HG03354 (cell line): Measurements from ENCODE around the gene TBC1D3B.
"Not testable (repeated sequence)": the region's sequence is repeated elsewhere in the genome, so short reads cannot be mapped to it uniquely, and the experiment has no call there.

Experiments used
- ATAC-seq: cut with Tn5 transposase; IDR thresholded peaks from one replicate; pipeline ENCODE4 v1.9.1; 2021; ENCODE audit warnings: mild to moderate bottlenecking; ENCODE audit not compliant: unreplicated experiment, poor library complexity, severe bottlenecking

Gene TBC1D3B

GRCh38 chr17:36133602-36134236 lies 42.7 kb downstream of the TBC1D3B start:
- ATAC-seq, result no peak

GRCh38 chr17:36132421-36132831 lies 44.0 kb downstream of the TBC1D3B start:
- ATAC-seq, result no peak

- no peak for ATAC-seq
Measured at GRCh38 chr17:36131931-36132330, 44.5 kb downstream of the TBC1D3B start.

GRCh38 chr17:36131421-36131820 lies 45.0 kb downstream of the TBC1D3B start:
- ATAC-seq, result no peak

DNA sequence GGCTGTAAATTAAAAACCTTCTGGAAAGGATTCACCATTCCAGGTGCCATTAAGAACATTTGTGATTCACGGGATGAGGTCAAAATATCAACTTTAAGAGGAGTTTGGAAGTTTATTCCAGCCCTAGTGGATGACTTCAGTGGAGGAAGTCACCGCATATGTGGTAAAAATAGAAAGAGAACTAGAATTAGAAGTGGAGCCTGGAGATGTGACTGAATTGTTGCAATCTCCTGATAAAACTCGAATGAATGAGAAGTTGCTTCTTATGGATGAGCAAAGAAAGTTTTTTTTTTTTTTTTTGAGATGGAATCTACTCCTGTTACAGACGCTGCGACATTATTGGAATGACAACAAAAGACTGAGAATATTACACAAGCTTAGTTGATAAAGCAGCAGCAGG lies 46.1 kb downstream of the TBC1D3B start:
- no peak for ATAC-seq

GRCh38 chr17:36129616-36130015 lies 46.8 kb downstream of the TBC1D3B start:
- ATAC-seq, result no peak

- ATAC-seq, result no peak
Measured at GRCh38 chr17:36128411-36128978, 47.9 kb downstream of the TBC1D3B start.

- no peak for ATAC-seq
Measured at GRCh38 chr17:36127911-36128310, 48.5 kb downstream of the TBC1D3B start.

DNA sequence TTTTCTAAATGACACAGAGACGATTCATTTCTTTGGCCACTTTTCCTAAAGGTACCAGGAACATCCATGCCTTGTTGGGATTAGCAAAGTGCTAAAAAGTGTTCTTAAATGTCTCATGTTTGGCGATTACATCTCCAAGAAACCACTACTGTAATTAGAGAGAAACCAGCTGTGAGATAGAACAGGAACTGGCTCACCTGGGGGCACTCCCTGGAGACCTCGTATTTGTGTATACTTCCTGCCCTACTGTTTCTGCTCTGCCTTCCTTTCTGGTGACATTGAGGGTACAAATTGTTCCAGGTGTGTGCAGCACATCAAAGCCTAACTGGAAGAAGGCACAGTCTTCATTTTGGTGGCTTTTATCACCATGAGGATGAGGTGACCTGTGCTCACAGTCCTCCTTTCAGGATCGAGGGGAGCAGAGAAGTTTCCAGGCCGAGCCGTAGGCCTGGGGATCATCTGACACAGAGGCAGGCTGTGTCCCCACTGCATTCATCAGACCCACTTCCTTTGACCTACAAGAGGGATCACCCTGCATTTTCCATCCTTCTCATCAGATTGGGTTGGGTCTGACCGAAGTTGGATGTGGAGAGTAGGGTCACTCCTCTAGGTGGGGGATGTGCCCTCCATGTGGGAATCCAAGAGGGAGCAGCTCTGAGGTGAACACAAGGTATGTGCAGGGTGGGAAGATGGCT lies 49.1 kb downstream of the TBC1D3B start:
- ATAC-seq, result peak; percentile 85

DNA sequence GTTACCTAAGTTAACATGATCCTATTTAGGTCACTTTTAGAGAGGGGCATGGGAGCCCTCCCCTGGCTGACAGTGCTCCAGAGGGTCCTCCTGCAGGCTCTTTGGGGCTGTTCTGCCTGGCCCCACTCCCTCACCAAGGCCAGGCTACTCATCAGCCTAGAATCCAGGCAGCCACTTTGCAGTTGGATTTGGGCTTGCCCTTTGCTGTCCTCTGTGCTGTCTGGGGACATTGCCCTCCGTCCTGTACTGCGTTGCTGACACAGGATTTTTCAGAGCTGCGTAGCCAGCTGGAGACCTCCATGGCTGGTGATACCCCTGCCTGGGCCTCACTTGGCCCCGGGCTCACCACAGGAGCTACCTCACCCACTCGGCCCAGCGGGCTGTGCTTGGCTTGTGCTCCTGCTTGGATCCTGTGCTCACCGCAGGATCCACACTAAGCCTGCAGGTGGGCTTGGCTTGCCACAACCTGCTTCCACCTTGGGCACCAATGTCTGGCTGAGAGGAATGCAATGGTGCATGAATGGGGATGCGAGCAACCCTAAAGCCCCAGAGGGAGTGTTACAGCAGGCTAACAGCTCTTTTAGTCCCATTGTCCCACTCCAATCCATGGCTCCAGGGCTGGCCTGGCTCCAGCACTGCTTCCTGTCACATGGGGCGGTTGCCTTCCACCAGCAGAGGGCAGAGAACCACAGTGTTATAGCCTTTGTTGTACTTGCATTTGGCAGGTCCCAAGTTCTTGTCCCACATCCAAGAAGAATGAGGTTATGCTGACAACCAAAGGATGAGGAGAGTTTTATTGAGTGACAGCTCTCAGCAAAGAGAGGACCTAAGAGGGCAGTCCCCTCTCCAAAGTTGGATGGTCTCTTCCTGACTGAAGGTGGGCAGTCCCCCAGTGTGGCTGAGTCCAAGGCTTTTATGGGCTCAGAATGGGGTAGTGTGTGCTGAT lies 51.3 kb downstream of the TBC1D3B start:
- ATAC-seq, result no peak

DNA sequence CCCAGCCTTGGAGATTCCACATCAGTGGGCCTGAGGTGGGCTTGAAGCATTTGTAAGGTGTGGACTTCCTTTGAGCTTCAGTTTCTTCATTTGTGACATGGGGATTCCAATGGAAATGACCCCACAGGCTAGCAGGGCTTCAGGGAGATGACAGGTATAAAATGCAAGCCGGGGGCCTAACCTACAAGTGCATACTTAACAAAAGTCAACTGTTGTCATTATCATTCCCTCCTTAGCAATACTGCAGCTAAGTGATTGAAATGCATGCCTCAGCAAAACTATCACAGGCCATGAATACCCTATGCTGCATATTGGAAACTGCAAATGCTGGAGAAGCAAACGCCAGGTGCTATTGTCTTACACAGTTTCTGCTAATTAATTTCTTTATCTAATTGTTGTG lies 53.0 kb downstream of the TBC1D3B start:
- no peak for ATAC-seq

GRCh38 chr17:36121099-36121498 lies 55.3 kb downstream of the TBC1D3B start:
- ATAC-seq, result not testable (repeated sequence)

DNA sequence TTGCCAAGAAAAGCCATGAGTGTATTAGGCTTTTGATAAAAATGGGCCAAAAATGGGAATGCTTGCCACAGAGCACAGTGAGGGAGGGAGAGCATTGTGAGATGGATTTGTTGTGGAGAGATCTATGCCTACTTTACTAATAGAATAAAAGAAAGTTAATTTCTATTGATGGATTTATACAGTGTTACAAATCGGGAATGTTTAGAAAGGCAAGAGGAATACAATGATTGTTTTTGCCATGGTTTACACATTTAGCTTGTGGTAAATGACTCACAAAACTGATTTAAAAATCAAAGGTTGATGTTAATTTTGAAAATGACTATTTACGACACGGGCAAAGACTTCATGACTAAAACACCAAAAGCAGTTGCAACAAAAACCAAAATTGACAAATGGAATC lies 56.2 kb downstream of the TBC1D3B start:
- no peak for ATAC-seq

GRCh38 chr17:36118477-36119353 lies 57.7 kb downstream of the TBC1D3B start:
- no peak for ATAC-seq

DNA sequence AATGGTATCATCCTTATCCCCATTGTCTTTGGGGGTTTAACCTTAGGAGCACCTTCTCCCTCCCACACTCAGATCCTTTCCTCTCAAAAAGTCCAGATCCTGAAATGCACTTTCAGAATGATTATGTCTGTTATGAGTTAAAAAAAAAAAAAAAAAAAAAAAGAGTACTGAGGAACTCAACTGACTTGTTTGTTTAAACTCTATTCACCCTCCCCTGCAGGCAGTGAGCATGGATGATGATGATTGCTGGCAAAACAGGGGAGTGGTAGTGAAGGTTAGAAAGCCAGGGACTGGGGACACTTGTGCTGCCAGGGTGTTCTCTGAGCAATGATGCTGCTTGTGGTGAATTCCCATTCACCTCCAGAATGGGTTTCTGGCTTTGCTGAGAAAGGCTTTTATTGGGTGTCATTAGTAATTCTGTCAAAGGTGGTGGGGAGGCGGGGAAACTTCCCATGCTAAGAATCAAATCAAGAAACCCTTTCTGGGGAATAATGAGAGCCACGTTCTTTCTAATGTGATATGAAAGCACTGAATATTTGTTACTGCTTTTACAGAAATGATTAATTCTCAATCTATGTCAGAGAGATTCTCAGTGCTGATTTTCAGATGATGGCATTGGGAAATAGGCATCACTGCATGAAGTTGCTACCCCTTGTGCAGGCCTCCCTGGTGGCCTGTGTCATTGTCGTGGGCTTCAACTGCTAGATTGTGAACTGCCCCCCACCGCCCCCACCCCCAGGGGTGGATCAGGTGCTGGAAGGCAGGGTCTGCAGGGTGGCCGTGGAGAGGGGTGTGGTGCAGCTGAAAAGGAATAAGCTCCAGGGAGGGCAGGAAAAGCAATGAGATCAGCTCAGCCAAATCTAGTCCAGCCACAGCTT lies 58.7 kb downstream of the TBC1D3B start:
- no peak for ATAC-seq
